ENCODE measurements around the gene EXOC3L1.

Gene EXOC3L1

GRCh38 chr16:67167588-67167987 is 22.3 kb downstream of the EXOC3L1 start:
- H3K4me3 ChIP-seq (ENCODE audit: low read depth, low read length), result no peak overlapping the region
- peaks cover 40% of the 10 kb centered on the region for H3K27me3 ChIP-seq (replicated peaks)
- no peak for DNase-seq
- in situ Hi-C loops (cut with HindIII; ENCODE audit: low pct_ligation_motif_present, low sequenced_read_pairs), result no loop called here
- H3K27ac ChIP-seq, result no peak overlapping the region
- no peaks in the 10 kb centered on the region for H3K36me3 ChIP-seq (replicated peaks)
- no peak for TF ChIP-seq CTCF (IDR thresholded peaks at IDR 0.05; ENCODE audit: low read depth, low read length, missing control alignments)

GRCh38 chr16:67166598-67167168 is 23.3 kb downstream of the EXOC3L1 start:
- in situ Hi-C loops (cut with HindIII; ENCODE audit: low pct_ligation_motif_present, low sequenced_read_pairs), result no loop called here
- TF ChIP-seq CTCF (IDR thresholded peaks at IDR 0.05; ENCODE audit: low read depth, low read length, missing control alignments), result no peak
- no peak for DNase-seq
- Histone ChIP-seq H3K36me3 (replicated peaks) (no peaks in the 10 kb centered on the region), H3K27me3 (replicated peaks) (peaks cover 46% of the 10 kb centered on the region), H3K4me3 (ENCODE audit: low read depth, low read length) (no peak overlapping the region), H3K27ac (no peak overlapping the region)

- peaks cover 47% of the 10 kb centered on the region for H3K27me3 ChIP-seq (replicated peaks)
- no peak overlapping the region for H3K27ac ChIP-seq
- no peak for TF ChIP-seq CTCF (IDR thresholded peaks at IDR 0.05; ENCODE audit: low read depth, low read length, missing control alignments)
- H3K4me3 ChIP-seq (ENCODE audit: low read depth, low read length), result no peak overlapping the region
- in situ Hi-C loops (cut with HindIII; ENCODE audit: low pct_ligation_motif_present, low sequenced_read_pairs), result no loop called here
- no peak for DNase-seq
- H3K36me3 ChIP-seq (replicated peaks), result no peaks in the 10 kb centered on the region
Observed at GRCh38 chr16:67166110-67166547, 23.8 kb downstream of the EXOC3L1 start.

- Histone ChIP-seq H3K36me3 (replicated peaks) (no peaks in the 10 kb centered on the region), H3K4me3 (ENCODE audit: low read depth, low read length) (no peak overlapping the region), H3K27ac (no peak overlapping the region), H3K27me3 (replicated peaks) (peaks cover 47% of the 10 kb centered on the region)
- DNase-seq, result no peak
- TF ChIP-seq CTCF (IDR thresholded peaks at IDR 0.05; ENCODE audit: low read depth, low read length, missing control alignments), result no peak
- in situ Hi-C loops (cut with HindIII; ENCODE audit: low pct_ligation_motif_present, low sequenced_read_pairs), result no loop called here
Observed at GRCh38 chr16:67165121-67166078, 24.5 kb downstream of the EXOC3L1 start.

- H3K27ac ChIP-seq, result no peak within 1 kb of the TSS
- no peak for TF ChIP-seq CTCF (IDR thresholded peaks at IDR 0.05; ENCODE audit: low read depth, low read length, missing control alignments)
- no peak within 1 kb of the TSS for H3K4me3 ChIP-seq (ENCODE audit: low read depth, low read length)
Observed at GRCh38 chr16:67164599-67165061, 25.3 kb downstream of the EXOC3L1 start, which contains the start of gene HSF4. Gene HSF4 (plus strand): TSS chr16:67164745. CDS start chr16:67164812, 67 bp downstream.

More at GRCh38 chr16:67164599-67165061, 25.3 kb downstream of the EXOC3L1 start, which contains the start of gene HSF4:
- Histone ChIP-seq H3K27me3 (replicated peaks) (peaks cover 47% of the 10 kb centered on the region), H3K36me3 (replicated peaks) (no peaks in the 10 kb centered on the region)
- no peak for DNase-seq
- in situ Hi-C loops (cut with HindIII; ENCODE audit: low pct_ligation_motif_present, low sequenced_read_pairs), result no loop called here

Measured in brain microvascular endothelial cell (primary cell).